ENCODE results near the gene ZSWIM1. TPM values are rescaled to one million over a fixed set of nuclear protein-coding genes. Genes with fewer than 3 reads are reported as not detected.

ZSWIM1 gene
- total and polyA plus RNA-seq, 2 of the 13 experiments (the other 11 are each of a cell fraction or from before 2014, with no cell fraction given) = 9.5 to 11.7 TPM

GRCh38 chr20:45909336-45909808 is 28.3 kb downstream of the ZSWIM1 start (continued):
- TF ChIP-seq, protein P1, sequence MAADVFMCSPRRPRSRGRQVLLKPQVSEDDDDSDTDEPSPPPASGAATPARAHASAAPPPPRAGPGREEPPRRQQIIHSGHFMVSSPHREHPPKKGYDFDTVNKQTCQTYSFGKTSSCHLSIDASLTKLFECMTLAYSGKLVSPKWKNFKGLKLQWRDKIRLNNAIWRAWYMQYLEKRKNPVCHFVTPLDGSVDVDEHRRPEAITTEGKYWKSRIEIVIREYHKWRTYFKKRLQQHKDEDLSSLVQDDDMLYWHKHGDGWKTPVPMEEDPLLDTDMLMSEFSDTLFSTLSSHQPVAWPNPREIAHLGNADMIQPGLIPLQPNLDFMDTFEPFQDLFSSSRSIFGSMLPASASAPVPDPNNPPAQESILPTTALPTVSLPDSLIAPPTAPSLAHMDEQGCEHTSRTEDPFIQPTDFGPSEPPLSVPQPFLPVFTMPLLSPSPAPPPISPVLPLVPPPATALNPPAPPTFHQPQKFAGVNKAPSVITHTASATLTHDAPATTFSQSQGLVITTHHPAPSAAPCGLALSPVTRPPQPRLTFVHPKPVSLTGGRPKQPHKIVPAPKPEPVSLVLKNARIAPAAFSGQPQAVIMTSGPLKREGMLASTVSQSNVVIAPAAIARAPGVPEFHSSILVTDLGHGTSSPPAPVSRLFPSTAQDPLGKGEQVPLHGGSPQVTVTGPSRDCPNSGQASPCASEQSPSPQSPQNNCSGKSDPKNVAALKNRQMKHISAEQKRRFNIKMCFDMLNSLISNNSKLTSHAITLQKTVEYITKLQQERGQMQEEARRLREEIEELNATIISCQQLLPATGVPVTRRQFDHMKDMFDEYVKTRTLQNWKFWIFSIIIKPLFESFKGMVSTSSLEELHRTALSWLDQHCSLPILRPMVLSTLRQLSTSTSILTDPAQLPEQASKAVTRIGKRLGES (CRISPR knock-in tag; IDR thresholded peaks at IDR 0.05; ENCODE audit: borderline replicate concordance) = no peak
- TF ChIP-seq, protein P2, sequence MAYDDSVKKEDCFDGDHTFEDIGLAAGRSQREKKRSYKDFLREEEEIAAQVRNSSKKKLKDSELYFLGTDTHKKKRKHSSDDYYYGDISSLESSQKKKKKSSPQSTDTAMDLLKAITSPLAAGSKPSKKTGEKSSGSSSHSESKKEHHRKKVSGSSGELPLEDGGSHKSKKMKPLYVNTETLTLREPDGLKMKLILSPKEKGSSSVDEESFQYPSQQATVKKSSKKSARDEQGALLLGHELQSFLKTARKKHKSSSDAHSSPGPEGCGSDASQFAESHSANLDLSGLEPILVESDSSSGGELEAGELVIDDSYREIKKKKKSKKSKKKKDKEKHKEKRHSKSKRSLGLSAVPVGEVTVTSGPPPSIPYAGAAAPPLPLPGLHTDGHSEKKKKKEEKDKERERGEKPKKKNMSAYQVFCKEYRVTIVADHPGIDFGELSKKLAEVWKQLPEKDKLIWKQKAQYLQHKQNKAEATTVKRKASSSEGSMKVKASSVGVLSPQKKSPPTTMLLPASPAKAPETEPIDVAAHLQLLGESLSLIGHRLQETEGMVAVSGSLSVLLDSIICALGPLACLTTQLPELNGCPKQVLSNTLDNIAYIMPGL (CRISPR knock-in tag; IDR thresholded peaks at IDR 0.05; ENCODE audit: borderline replicate concordance in 1 of 2, low read depth in 1 of 2) = peak in 1 of 2 experiments; percentile 11; a peak in 2 of 4 replicates
- no peak for TF ChIP-seq BRF2 (CRISPR knock-in tag; IDR thresholded peaks at IDR 0.05)
- peak; percentile 69; the same call in 1 of the 2 replicates for TF ChIP-seq KDM1A (CRISPR knock-in tag; IDR thresholded peaks at IDR 0.05)
- no peak for TF ChIP-seq ZNF737 (CRISPR knock-in tag; IDR thresholded peaks at IDR 0.05; ENCODE audit: borderline replicate concordance)
- TF ChIP-seq GATAD1 (CRISPR knock-in tag; IDR thresholded peaks at IDR 0.05) = peak; percentile 25; the same call in 1 of the 2 replicates
- TF ChIP-seq, protein P3, sequence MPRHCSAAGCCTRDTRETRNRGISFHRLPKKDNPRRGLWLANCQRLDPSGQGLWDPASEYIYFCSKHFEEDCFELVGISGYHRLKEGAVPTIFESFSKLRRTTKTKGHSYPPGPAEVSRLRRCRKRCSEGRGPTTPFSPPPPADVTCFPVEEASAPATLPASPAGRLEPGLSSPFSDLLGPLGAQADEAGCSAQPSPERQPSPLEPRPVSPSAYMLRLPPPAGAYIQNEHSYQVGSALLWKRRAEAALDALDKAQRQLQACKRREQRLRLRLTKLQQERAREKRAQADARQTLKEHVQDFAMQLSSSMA (CRISPR knock-in tag; IDR thresholded peaks at IDR 0.05) = no peak; the same call in 1 of the 2 replicates
- TF ChIP-seq KDM2A (CRISPR knock-in tag; IDR thresholded peaks at IDR 0.05; ENCODE audit: borderline replicate concordance, low read depth) = peak; percentile 35; the same call in 1 of the 2 replicates
- TF ChIP-seq MAFK (conservative IDR thresholded peaks at IDR 0.05 in 1 of 2, IDR thresholded peaks at IDR 0.05 in 1 of 2; ENCODE audit: low read length in 2 of 2) = no peak
- TF ChIP-seq ZFP37 (CRISPR knock-in tag; IDR thresholded peaks at IDR 0.05; ENCODE audit: borderline replicate concordance) = no peak
- TF ChIP-seq ZNF292 (CRISPR knock-in tag; IDR thresholded peaks at IDR 0.05; ENCODE audit: borderline replicate concordance, low read depth) = peak; percentile 59
- no peak for TF ChIP-seq ZNF703 (CRISPR knock-in tag; IDR thresholded peaks at IDR 0.05; ENCODE audit: borderline replicate concordance)
- TF ChIP-seq ZNF605 (CRISPR knock-in tag; IDR thresholded peaks at IDR 0.05) = peak; percentile 13; the same call in 1 of the 2 replicates
- TF ChIP-seq HNF1B (CRISPR knock-in tag; IDR thresholded peaks at IDR 0.05) = peak; percentile 78
- peak; percentile 69; the same call in 1 of the 2 replicates for TF ChIP-seq ZFY (CRISPR knock-in tag; IDR thresholded peaks at IDR 0.05)
- peak; percentile 59 for TF ChIP-seq PHF21A (CRISPR knock-in tag; IDR thresholded peaks at IDR 0.05)
- TF ChIP-seq, protein P4, sequence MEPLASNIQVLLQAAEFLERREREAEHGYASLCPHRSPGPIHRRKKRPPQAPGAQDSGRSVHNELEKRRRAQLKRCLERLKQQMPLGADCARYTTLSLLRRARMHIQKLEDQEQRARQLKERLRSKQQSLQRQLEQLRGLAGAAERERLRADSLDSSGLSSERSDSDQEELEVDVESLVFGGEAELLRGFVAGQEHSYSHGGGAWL (CRISPR knock-in tag; IDR thresholded peaks at IDR 0.05) = no peak
- TF ChIP-seq CBX5 (CRISPR knock-in tag; IDR thresholded peaks at IDR 0.05; ENCODE audit: borderline replicate concordance) = 0 out of 2 replicates have a peak, but pooled peaks have one; percentile 8
- peak in 1 of 2 experiments; percentile 15; a peak in 1 of 4 replicates for TF ChIP-seq NR2F1 (CRISPR knock-in tag; IDR thresholded peaks at IDR 0.05)
